GDM1 (cell line): ENCODE results near the gene LRRK1.

Source experiments
- DNase-seq: peaks from one replicate; lab custom pipeline; 2025; lab: John Stamatoyannopoulos, UW

LRRK1 gene

DNA sequence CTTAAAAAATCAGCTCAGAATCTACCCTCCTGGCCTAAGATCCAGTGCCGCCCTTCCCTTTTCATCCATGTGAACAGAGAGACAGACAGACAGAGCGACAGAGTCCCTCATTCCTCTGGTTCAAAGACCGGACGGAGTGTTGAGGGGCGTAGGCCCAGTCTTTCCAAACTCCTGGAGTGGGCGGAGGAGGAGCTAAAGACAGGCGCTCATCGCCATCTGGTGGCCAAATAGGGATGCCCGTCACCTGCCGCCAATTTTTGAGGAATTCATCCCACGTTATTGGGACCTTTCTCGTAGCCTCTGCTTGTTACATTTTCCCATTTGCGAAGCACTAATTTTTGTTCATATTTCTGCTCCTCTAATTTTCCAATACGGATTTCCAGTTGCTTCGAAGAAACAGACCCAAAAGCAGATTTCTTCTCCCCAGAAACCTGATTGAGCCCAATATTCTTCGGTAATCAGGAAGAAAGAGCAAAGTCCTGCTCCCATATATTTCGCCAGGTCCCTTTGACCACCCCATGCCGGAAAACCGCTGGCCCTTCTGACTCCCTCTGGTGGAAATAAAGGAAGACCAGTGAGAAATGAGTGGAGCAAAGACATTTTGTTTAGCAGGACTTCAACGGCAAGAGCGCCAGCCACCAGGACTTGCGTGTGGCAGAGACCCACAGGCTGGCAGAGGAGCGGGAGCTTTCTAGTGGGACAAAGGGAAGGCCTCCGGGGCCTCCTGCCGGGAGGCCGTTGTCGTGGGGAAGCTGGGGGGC lies 88.0 kb downstream of the LRRK1 start:
- DNase-seq: peak; percentile 37

DNA sequence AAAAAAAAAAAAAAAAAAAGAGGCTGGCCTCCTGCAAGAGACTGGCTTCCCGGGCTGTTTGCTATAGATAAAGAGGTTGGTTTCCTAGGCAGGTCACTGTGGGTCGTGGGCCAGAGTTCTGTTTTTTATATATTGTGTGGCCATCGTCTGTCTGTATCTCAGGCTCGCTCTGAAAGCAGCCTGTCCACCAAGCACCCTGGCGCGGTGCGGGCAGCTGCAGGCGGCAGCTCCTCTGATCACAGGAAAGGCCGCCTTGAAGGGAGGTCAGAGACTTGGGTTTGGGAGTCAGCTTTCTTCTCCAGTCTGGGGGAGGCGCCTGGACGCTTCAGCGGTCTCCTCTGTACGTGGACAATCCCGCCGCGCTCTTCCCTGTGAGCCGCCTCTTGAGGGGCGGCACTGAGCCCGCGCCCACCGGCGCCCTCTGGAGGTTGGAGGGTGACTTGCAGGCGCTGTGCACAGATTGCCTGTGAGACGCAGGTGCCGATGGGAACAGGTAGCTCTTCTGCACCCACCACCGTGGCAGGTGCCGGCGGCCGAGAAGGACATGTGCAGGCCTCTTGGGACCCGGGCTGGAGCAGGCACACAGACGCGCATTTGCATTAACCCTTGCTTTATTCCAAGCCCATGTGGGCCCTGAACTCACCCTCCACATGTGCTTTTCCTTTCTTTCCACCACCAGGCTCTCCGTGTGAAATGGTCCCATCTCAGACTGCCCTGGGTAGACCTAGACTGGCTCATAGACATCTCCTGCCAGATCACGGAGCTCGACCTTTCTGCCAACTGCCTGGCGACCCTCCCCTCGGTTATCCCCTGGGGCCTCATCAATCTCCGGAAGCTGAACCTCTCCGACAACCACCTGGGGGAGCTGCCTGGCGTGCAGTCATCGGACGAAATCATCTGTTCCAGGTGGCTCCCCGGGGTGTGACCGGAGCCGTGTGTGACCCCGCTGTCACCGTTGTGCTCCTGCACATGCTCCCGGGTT lies 89.3 kb downstream of the LRRK1 start:
- DNase-seq: peak; percentile 70

DNA sequence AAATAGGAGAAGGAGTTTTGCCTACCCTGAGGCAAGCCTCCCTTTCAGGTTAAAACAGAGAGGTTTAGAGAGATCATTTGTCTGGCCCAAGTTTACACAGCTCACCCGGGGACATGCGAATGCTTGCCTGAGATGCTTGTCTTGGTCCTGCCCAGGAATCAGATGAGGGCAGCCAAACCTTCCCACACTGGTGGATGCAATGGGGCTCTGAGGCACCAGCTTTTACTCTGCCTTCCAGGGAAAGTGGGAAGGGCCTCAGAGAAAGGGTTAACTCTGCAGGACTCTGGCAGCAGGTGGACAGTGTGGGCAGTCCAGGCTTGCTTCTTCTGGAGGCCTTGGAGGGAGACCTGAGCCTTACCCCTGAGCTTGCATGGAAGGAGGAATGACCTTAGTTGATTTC lies 90.0 kb downstream of the LRRK1 start:
- DNase-seq: no peak

DNA sequence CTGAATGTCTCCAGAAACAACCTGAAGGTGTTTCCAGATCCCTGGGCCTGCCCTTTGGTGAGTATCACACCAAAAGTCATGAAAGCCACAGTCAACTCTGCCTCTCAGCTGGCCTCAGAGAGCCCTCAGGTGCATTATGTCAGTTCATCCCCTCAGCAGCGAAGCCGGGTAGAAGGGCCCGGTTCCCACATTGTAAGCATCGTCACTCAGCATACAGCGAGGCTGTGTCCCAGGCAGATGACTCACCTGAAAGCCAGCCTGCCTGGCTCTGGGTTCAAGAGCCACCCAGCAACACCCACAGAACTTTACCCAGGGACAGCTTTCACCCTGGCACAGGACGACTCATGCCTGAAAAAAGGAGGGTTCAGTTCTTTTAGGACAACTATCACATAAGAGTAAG lies 91.6 kb downstream of the LRRK1 start:
- DNase-seq: no peak

DNA sequence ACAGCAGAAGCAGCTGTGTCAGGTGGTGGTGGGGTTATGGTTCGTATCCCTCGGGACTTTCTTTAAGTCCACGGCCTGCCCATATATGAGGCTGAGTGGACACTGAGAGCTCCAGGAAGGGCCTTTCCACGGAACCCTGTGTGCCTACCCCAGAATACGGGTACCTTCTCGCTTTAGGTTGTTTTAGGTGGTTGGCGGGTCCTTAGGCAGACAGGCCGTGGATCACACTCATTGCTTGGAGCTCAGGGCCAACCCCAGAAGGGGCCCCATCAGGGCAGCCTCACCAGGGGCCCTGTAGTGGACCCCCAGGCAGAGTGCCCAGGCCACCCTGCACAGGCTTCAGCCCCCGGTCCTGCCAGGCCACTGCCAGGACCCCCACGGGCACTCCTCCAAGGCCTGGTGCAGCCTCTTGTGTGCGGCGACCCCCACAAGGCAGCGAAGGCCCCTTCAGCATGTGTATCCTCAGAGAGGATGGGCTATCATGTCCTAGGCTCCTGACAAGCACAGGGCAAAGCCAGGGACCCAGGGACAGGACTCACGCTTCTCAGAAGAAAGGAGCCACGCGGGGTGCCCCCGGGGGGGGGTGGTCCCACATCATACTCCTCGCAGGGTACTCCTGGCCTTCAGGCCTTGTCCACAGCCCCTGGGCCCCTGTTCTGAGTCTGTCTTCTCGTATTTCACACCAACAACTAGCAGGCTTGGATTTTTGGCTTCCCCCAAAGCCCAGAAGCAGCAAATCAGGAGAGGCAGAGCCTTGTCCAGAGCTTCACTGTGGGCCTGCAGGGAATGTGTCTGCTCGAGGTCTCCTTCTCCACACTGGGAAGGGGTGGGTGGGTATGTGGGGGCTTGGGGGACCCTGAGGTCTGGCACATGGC lies 93.4 kb downstream of the LRRK1 start:
- DNase-seq: no peak

DNA sequence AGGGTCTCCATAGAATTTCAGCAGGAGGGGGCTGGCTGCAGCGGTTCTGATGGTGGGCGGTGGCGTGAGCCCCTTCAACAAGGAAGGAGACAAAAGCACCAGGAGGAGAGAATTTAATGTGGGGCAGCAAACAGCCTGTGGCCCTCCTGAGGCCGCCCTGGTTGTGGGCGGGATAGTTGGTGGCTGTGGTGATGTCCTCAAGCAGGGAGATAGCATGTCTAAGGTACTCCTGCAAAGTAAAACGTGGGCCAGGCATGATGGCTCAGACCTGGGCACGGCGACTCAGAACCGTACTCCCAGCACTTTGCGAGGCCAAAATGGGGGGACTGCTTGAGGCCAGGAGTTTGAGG lies 94.0 kb downstream of the LRRK1 start:
- no peak for DNase-seq

DNA sequence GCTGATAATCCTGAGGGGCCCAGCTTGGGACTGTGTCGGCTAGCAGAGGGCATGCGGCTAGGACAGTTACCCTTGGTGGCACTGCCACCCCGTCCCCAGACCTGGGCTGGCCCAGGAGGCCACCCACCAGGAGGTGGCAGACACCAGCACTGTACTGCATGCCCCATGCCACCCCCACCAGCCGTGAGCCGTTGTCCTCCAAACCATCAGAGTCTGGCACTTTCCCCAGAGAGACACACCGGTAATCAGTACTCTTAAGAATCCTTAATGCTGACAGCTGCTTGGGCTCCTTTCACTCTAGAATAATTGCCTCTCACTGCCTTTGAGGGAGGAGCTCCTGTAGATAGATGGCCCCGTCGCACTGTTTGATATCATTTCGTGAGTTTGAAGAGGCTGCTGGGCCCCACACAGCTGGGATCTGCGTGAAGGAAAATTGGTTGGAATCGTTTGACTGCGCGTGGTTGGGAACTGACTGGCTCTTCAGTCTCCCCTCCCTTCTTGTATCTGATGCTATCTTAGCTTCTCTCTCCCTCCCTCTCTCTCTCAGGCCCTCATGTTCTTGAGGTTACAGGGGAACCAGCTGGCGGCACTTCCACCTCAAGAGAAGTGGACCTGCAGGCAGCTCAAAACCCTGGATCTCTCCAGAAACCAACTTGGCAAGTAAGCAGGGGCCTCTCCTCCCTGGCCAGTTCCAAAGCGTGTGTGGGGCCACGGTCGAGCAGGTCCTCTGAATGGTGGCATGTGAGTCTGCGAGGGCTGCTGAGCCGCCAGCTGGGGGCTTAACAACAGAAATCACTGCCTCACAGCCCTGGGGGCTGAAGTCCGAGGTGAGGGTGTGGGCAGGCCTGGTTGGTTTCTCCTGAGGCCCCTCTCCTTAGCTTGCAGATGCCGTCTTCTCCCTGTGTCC lies 94.9 kb downstream of the LRRK1 start:
- DNase-seq: no peak

DNA sequence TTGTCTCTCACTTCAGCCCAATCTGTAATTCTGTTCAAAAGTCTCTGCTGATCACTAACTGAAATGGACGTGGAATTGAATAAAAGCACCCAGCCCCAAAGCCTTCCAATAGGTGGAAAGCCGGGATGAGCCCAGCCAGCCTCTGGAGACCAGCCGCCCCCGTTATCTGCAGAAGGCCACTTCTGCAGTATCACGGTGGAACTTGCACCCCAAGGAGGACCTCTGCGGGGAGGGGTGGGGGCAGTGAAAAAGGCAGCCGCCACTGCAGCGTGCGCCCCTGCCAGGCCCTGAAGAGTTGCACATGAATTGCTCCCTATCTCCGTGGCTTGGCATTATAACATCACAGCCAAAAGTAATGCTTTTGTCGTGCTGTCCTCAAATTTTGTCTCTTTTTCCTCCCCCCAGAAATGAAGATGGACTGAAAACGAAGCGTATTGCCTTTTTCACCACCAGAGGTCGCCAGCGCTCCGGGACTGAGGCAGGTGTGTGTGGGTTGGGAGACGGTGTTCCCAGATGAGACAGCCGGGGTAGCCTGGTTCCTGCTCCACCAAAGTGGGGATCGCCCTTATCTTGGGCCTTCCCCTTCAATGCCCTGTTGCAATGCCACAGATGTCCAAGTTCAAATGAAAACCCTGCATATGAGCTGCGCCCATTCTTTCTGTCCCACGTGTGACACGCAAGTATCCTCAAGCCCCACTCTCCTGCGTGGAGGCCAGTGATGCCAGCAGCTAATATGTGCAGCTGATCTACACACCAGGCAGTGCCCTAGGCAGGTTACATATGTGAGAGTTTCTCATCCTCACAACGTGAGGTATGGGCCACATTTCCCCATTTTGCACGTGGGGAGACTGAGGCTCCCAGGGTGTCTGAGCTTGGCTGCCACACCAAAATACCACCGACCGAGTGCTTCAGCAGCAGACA lies 96.0 kb downstream of the LRRK1 start:
- DNase-seq: peak; percentile 11

DNA sequence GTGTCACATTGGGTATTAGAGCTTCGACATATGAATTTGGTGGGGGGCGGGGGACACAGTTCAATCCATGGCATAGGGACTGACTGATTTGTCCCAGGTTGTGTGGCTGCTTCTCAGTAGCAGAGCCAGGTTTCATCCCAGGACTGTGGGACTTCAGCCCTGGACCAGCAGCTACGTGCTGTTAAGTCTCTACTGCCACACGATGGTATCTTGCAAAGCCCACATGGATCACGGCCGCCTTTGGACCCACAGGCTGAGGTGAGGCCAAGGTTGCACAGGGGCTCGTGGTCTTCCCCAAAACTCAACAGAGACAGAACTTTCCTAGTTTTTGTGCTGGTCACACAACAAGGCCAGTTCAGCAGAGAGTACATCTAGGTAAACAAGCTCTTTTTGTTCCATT lies 97.4 kb downstream of the LRRK1 start:
- DNase-seq: no peak

DNA sequence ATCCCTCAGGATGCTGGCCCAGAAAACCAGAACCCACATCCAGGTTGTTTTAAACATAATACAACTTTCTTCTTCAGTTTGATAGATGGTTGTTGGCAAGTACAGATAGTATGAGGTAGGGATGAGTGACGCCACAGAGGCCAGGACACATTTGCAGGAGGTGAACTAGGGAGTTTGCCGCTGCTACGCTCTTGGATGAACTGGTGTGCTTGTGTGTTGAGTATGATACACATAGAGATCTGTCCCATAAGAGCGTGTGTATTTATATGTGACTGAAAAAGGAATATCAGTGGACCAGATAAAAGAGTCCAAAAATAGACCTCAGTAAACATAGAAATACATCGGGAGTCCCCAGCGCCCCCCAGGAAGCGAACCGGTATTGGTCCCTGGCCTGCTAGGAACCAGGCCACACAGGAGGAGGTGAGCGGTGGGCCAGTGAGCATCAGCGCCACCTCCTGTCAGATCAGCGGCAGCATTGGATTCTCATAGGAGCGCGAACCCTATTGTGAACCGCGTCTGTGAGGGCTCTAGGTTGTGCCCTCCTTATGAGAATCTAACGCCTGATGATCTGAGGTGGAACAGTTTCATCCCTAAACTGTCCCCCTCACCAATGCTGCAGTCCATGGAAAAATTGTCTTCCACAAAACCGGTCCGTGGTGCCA lies 98.1 kb downstream of the LRRK1 start:
- DNase-seq: no peak

DNA sequence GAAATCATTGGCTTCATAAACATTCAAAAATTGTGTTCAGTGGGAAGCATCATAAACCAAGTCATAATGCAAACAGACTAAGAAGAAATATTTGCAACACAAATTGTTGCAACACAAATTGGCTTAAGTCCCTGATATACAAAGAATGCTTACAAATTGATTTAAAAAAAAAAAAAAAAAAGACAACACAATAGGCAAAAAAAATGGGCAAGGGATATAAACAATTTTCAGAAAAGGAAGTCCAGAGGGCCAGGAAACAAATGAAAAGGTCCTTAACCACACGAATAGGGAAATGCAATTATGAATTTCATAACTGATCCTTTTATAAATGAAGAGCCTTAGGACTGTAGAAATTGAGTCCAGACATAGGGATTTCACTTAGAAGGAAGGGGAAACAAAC lies 98.9 kb downstream of the LRRK1 start:
- DNase-seq: no peak

DNA sequence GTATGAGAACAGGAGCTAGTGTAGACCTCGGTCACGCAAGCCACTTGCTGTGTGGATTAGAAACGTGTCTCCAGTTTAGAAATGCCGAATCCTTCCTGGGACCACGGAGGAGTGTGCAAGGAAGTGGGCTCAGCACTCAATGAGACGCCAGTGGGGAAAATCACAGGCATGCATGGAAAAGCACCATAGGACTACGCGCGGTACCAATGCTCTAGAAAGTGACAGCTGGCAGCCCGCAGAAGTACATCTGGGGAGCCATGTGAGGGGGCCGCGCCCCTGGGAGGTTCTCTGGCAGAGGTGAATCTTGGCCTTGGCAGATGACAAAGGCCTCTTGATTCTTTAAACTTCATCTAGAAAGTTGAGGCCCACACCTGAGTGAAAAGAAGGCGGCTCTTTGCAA lies 99.3 kb downstream of the LRRK1 start:
- no peak for DNase-seq

DNA sequence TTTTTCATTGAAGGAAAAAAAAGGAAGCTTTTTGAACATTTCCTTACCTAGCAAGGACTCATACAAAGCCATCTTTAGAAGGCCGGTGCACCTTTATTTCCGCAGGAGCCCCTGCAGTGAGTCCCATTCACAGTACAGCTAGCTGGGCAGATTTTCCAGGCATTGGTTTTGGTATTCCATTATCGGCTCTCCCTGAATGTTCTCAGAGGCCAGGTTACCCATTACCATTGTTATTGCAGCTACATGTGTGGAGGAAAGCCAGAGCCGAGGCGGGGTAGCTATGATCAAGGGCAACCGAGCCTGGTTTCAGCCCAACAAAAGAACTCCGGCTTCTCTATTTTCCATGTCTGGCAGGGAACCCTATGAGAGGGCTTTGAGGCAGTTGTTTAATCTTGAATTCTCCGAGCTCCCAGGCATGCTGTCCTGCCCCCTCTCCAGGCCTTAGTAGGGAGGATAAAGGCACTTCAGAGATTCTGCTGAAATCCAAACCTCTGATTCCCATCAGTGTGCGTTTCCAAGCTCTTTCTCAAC lies 100.3 kb downstream of the LRRK1 start:
- DNase-seq: no peak

DNA sequence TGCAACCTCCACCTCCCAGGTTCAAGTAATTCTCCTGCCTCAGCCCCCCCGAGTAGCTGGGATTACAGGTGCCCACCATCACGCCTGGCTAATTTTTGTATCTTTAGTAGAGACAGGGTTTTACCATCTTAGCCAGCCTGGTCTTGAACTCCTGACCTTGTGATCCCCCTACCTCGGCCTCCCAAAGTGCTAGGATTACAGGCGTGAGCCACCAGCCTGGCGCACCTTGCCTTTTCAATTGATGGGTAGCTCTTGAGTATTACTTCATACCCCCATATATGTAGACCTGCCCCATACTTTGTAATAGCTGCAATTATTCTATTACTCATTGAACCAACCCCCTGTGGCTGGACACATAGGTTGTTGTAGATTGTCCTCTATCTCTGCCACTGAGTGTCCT lies 101.3 kb downstream of the LRRK1 start:
- no peak for DNase-seq

DNA sequence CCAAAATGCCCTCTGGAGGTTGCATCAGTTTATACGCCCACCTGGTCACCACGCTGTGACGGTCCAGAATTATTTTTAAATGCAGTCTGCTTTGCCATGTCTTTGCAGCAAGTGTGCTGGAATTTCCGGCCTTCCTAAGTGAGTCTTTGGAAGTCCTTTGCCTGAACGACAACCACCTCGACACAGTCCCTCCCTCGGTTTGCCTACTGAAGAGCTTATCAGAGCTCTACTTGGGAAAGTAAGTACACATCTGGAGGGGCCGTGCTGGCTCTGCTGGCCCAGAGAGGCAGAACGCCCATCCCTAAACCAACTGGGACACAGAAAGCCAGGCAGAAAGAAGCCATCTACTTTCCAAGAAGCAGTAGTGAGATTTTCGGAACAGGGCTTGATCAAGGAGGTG lies 101.8 kb downstream of the LRRK1 start:
- DNase-seq: no peak

DNA sequence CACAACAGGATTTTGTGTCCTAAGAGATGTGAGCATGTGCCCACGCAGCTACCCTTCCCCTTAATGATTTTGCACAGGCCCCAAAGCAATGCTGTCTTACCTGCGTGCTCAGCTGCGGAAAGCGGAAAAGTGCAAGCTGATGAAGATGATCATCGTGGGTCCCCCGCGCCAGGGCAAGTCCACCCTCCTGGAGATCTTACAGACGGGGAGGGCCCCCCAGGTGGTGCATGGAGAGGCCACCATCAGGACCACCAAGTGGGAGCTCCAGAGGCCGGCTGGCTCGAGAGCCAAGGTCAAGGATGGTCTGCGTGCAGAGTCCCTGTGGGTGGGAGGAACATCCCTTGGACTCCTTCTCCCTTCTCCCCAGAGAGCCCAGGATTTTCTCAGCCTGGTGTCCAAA lies 103.1 kb downstream of the LRRK1 start:
- no peak for DNase-seq

DNA sequence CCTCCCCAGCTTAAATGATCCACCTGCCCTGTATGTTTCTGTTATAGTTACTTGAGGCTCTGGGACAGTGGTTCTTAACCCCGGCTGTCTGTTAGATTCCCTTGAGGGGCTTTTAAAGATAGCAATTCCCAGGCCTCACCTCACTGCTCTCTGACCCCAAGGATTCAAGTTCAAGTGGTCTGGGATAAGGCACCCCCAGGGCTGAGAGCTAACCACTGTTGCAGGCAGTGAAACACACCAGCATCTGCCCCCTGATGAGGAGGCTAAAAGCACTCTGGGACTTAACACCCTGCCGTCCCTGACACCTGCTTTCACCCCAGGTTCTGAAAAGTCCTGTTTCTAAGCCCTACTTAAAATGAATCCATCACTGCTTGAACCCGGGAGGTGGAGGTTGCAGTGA lies 103.7 kb downstream of the LRRK1 start:
- DNase-seq: no peak

DNA sequence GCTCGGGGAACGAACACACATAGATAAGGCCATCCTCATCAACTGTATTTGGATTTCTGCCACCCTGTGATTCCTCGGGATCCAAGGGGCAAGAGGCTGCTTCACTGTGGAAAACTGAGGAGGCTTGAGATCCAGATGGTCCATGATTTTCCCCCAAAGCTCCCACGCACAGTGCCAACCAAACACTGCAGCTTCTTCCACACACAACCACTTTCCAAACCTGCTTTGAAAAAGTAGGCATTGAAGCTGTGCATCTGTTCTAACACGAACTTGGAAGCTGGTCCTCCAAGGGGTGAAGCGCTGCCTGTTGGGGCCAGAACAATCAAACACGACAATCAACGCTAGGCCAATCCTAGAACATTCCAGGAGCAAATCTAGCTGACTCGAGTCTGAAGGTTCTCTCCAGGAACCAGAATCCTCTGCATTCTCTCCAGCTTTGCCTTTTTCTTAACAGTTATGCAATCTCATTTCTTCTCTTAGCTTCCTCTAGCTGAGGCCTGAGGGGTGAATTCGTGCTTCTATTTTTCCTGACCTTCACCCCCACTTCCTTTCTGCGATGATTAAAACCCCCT lies 104.4 kb downstream of the LRRK1 start:
- no peak for DNase-seq

DNA sequence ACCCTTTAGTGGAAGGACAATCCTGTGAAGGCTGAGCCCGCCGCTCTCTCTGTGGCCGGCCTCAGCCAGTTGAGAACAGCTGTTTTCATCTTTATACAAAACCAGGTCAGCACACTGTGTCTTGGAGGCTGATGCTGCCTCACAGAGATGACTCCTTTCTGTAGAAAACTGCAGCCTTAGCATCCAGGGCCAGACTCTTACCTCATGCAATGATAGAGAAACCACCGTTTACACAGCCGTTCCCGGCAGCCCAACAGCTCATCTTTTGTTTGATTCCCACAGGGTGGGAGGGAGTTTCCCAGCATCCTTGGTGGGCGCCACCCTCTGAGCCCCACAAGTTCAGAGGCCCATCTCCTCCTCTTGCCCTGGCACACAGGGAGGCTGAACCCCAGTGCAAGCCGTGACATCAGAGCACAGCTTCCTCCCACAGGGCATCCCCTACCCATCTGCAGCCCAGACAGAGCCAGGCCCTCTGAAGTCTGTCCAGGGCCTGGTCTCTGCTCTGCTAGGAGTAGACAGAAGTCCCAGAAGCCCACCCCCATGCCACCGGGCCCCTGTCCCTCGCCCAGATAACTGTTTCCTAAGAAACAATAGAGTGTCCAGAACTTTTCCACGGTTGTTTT lies 105.0 kb downstream of the LRRK1 start:
- DNase-seq: no peak
